22Rv1 (cell line): ENCODE results near the gene NCOA6.

Experiments
- H3K27ac ChIP-seq: fragments of 450-650 bp; 2 replicates; pipeline ENCODE4 v1.5.1; 2017
- ZFX ChIP-seq: fragments of 450-650 bp; IDR thresholded peaks from 2 replicates; pipeline ENCODE4 v1.6.1; 2017; ENCODE audit warnings: antibody characterized with exemption, borderline replicate concordance
- TF ChIP-seq, protein P1 (sequence below): fragments of 450-650 bp; IDR thresholded peaks from 2 replicates; pipeline ENCODE4 v1.5.1; 2017; ENCODE audit warnings: mild to moderate bottlenecking

Gene NCOA6

DNA sequence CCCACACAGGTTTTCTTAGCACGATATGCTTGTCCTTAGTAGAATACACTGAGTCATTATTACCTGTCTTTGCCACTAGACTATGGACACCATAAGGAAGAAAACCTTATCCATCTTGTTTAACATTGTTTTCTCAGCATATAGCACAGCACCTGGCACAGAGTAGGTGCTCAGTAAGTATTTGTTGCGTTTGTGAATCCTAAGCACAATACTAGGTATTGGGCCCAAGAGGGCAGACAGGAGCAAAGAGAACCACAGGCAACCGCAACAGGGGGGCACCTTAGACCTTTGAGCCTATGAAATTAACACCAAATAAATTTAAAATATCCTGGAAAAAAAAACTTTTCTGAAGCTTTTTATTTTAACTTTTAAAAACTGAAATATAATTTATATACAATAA, 3.7 kb upstream of the NCOA6 start:
- TF ChIP-seq, protein P1, sequence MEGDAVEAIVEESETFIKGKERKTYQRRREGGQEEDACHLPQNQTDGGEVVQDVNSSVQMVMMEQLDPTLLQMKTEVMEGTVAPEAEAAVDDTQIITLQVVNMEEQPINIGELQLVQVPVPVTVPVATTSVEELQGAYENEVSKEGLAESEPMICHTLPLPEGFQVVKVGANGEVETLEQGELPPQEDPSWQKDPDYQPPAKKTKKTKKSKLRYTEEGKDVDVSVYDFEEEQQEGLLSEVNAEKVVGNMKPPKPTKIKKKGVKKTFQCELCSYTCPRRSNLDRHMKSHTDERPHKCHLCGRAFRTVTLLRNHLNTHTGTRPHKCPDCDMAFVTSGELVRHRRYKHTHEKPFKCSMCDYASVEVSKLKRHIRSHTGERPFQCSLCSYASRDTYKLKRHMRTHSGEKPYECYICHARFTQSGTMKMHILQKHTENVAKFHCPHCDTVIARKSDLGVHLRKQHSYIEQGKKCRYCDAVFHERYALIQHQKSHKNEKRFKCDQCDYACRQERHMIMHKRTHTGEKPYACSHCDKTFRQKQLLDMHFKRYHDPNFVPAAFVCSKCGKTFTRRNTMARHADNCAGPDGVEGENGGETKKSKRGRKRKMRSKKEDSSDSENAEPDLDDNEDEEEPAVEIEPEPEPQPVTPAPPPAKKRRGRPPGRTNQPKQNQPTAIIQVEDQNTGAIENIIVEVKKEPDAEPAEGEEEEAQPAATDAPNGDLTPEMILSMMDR: no peak
- TF ChIP-seq ZFX: no peak
- no peak overlapping the region for H3K27ac ChIP-seq

DNA sequence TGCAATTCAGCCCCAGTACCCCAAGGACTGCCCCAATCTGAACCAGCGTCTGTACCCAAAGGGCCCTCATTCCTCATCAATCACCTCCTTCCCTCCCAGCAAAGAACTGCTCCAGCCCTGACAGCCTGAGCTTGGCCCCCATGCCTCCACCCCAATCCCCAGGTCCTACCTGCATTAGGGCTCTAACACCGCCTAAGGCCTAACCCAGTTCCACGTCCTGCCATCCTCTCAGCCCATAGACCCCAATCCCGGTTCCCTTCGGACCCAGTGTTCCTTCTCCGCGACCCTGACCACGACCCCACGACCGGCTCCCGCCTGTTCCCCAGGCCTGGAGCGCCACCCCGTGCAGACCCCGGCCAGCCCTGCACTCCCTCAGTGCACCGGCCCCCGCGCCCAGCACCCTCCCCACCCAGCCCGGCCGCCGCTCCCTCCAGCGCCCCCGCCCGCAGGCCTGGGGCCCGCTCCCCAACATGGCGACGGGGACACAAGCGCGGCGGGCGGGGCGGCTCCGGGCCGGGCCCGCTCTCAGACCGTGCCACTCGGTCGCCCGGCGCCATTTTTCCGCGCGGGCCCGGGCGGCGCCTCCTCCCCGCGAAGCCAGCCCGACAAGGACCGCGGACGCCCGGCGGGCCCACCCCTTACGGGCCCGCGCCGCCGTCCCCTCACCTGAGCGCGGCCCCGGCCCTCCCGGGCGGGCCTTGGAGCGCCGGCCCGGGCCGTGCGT, 483 bp downstream of the NCOA6 start:
- H3K27ac ChIP-seq: peak overlapping the region; percentile 90
- TF ChIP-seq ZFX: no peak
- TF ChIP-seq, protein P1: peak; percentile 6; the same call in 1 of the 2 replicates

DNA sequence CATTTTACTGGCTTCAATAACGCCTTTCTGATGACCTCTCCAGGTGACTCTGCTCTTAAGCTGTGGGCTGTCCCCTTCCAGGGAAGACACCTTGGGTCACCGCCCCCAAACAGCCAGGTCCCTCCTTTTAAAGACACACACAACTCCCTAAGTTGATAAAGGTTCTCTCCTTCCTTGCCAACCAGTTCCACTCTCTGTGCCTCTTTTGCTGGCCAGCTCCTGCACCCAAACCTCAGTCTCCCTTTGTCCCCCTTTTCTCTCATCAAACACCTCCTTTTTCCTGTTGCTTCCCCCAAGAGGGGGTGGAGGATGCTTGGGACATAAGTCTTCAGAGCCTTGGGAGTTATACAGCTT, 1.0 kb downstream of the NCOA6 start:
- TF ChIP-seq, protein P1: no peak
- TF ChIP-seq ZFX: no peak
- peak overlapping the region; percentile 90 for H3K27ac ChIP-seq

DNA sequence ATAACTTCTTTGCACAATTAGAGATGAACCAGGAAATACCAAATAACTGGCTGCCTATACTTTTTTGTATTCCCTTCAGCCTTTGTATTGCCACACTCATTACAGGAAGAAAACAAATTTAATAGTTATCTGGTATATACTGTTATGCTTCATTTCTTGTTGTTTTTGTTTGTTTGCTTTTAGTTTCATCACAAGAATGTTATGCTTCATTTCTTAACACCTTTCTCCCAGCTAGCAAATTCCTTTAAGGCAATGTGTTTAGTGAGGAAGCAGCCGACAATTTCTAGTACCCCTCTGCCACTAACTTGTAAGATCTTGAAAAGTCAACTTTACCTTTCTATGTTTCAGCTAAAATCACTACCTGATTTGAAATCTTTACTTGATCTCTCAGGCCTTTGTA, 1.4 kb downstream of the NCOA6 start:
- TF ChIP-seq, protein P1: no peak
- TF ChIP-seq ZFX: no peak
- H3K27ac ChIP-seq: peak overlapping the region; percentile 90

DNA sequence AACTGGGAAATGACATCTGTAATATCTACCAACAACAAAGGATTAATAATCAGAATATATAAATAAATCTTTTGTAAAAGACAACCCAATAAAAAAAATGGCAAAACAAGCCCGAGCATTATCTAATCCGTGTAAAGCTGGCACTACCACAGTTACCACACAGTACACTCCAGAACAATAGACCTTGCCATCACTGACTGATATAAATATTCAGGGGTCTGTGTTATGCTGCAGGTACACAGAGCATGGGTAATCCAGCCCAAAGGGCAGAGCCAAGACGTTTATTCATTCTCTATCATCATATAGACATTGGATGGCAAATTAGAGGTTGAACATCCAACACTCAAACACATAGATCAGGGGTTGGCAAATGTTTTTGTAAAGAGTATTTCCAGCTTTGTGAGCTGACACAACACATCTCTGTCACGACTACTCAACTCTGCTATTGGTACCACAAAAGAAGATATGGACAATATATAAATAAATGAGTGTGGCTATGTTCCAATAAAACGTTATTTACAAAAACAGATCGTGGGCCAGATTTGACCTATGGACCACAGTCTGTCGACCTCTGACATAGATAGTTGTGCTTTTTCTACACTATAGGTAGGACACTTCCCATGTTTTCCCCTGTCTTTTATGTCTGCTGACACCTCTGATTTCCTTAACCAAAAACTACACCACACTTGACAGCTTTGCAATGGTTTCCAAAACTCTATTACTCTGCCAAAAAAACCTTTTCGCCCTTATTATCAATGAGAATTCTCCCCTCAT, 4.5 kb downstream of the NCOA6 start:
- TF ChIP-seq, protein P1: no peak
- TF ChIP-seq ZFX: no peak
- no peak overlapping the region for H3K27ac ChIP-seq

DNA sequence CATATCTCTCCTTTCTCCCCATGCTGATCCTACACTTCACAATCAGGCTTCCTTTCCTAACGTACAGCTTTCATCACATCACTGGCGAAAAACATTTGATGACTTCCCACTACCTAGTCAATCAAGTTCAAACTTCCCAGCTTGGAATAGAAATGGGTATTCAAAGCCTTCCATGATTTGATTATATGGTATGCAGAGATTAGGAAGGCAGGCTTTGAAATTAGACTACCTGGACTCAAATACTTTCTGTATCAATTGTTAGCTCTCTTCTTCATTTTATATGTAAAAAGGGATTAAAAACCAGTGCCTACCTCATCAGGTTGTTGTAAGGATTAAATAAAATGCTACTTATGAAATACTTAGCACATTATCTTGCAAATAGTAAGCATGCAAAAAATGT, 7.7 kb downstream of the NCOA6 start:
- TF ChIP-seq ZFX: no peak
- TF ChIP-seq, protein P1: no peak
- H3K27ac ChIP-seq: no peak overlapping the region

DNA sequence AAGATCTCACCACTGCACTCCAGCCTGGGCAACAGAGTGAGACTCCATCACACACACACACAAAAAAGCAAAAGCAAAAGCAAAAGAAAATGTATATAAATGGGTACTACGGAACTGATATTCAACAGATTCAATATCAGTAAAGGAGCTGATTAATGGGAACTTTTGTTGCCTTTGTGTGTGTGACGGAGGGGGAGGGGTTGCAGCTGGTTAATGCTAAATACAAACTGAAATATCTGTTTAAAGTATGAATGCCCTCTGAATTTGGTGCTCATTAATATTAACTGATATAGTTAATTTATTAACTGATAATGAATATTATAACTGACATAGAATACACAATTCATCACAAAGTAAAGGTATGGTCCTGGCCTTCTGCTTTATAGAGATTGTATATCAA, 8.4 kb downstream of the NCOA6 start:
- no peak for TF ChIP-seq ZFX
- TF ChIP-seq, protein P1: no peak
- H3K27ac ChIP-seq: no peak overlapping the region
